ENCODE measurements around the gene FGFR3. TPM values are rescaled to one million over a fixed set of nuclear protein-coding genes. Genes with fewer than 3 reads are reported as not detected.

Gene FGFR3
- total RNA-seq = 0.64 and 2.4 TPM in 2 replicates

- DNase-seq (ENCODE audit: low read depth in 2 of 2) = peak in 1 of 2 donors; percentile 42
Measured at GRCh38 chr4:1792832-1793495, at the start of gene FGFR3. Gene FGFR3, plus strand, starts transcription at chr4:1793293. Its CDS starts 642 bp downstream, at chr4:1793935.

- no peak for DNase-seq (ENCODE audit: low read depth in 2 of 2)
Measured at GRCh38 chr4:1743551-1743950, 49.5 kb upstream of the FGFR3 start.

GRCh38 chr4:1743975-1744374 lies 49.1 kb upstream of the FGFR3 start:
- DNase-seq (ENCODE audit: low read depth in 2 of 2) = no peak

- no peak for DNase-seq (ENCODE audit: low read depth in 2 of 2)
Measured at GRCh38 chr4:1744552-1744951, 48.5 kb upstream of the FGFR3 start.

GRCh38 chr4:1745165-1745564 lies 47.9 kb upstream of the FGFR3 start:
- DNase-seq (ENCODE audit: low read depth in 2 of 2) = no peak

- no peak for DNase-seq (ENCODE audit: low read depth in 2 of 2)
Measured at GRCh38 chr4:1745697-1746096, 47.4 kb upstream of the FGFR3 start.

- peak in 1 of 2 donors; percentile 79 for DNase-seq (ENCODE audit: low read depth in 2 of 2)
Measured at GRCh38 chr4:1746265-1746691, 46.8 kb upstream of the FGFR3 start.

- no peak for DNase-seq (ENCODE audit: low read depth in 2 of 2)
Measured at GRCh38 chr4:1746919-1747602, 46.0 kb upstream of the FGFR3 start.

GRCh38 chr4:1747603-1747967 lies 45.5 kb upstream of the FGFR3 start:
- DNase-seq (ENCODE audit: low read depth in 2 of 2) = no peak

GRCh38 chr4:1748465-1748995 lies 44.6 kb upstream of the FGFR3 start:
- peak in 1 of 2 donors; percentile 74 for DNase-seq (ENCODE audit: low read depth in 2 of 2)

GRCh38 chr4:1749370-1749769 lies 43.7 kb upstream of the FGFR3 start:
- no peak for DNase-seq (ENCODE audit: low read depth in 2 of 2)

GRCh38 chr4:1749826-1750225 lies 43.3 kb upstream of the FGFR3 start:
- no peak for DNase-seq (ENCODE audit: low read depth in 2 of 2)

GRCh38 chr4:1750381-1751154 lies 42.5 kb upstream of the FGFR3 start:
- DNase-seq (ENCODE audit: low read depth in 2 of 2) = no peak

GRCh38 chr4:1751155-1751918 lies 41.8 kb upstream of the FGFR3 start:
- no peak for DNase-seq (ENCODE audit: low read depth in 2 of 2)

- no peak for DNase-seq (ENCODE audit: low read depth in 2 of 2)
Measured at GRCh38 chr4:1751919-1752283, 41.2 kb upstream of the FGFR3 start.

GRCh38 chr4:1752284-1753041 lies 40.6 kb upstream of the FGFR3 start:
- peak in 1 of 2 donors; percentile 30 for DNase-seq (ENCODE audit: low read depth in 2 of 2)

- no peak for DNase-seq (ENCODE audit: low read depth in 2 of 2)
Measured at GRCh38 chr4:1753294-1753696, 39.8 kb upstream of the FGFR3 start.

- no peak for DNase-seq (ENCODE audit: low read depth in 2 of 2)
Measured at GRCh38 chr4:1753697-1754311, 39.3 kb upstream of the FGFR3 start.

GRCh38 chr4:1754336-1754735 lies 38.8 kb upstream of the FGFR3 start:
- no peak for DNase-seq (ENCODE audit: low read depth in 2 of 2)

- DNase-seq (ENCODE audit: low read depth in 2 of 2) = no peak
Measured at GRCh38 chr4:1755297-1755696, 37.8 kb upstream of the FGFR3 start.

All from dermis microvascular lymphatic vessel endothelial cell (primary cell).